Panc1 (cell line): ENCODE measurements around the gene NAPA. TPM values are rescaled to one million over a fixed set of nuclear protein-coding genes. Genes with fewer than 3 reads are reported as not detected.

Experiments
- ATAC-seq: fragments of 200-7000 bp; cut with Tn5 transposase; 2 replicates; pipeline ENCODE4 v1.9.1; 2020; ENCODE audit warnings: mild to moderate bottlenecking, moderate library complexity
- BruUV-seq: library from RNA; stranded (reverse); fragments of 400-500 nt; replicated peaks from 2 replicates; lab custom pipeline; 2021; lab: Mats Ljungman, UMichigan
- CTCF ChIA-PET: fragments of 300-600 bp; sonication (Branson Sonifier 250); formaldehyde crosslinking; loops from one replicate; lab custom pipeline; 2022; ENCODE audit warnings: antibody characterized with exemption; lab: Charles Lee
- POLR2A ChIA-PET: fragments of 300-600 bp; sonication (Branson Sonifier 250); formaldehyde crosslinking; loops from one replicate; lab custom pipeline; 2022; ENCODE audit warnings: antibody characterized with exemption; lab: Charles Lee
- DNase-seq: peaks from one replicate; pipeline ENCODE4 v3.0.0-alpha.2; 2010; ENCODE audit warnings: low read depth, low spot score
- H3K27ac ChIP-seq: 2 replicates; pipeline ENCODE4 v1.5.1; 2011; ENCODE audit warnings: mild to moderate bottlenecking, low read length, inconsistent platforms
- H3K27me3 ChIP-seq: fragments of 200-500 bp; sonication (Bioruptor generic); 2 replicates; pipeline ENCODE4 v1.6.0; 2014; ENCODE audit warnings: low read length, inconsistent platforms; ENCODE audit not compliant: control insufficient read depth, insufficient read depth
- H3K36me3 ChIP-seq: fragments of 200-500 bp; sonication (Bioruptor generic); 2 replicates; pipeline ENCODE4 v1.5.1; 2014; ENCODE audit warnings: inconsistent platforms, mild to moderate bottlenecking, low read length, moderate library complexity; ENCODE audit not compliant: control insufficient read depth, insufficient read depth
- H3K4me1 ChIP-seq: 2 replicates; pipeline ENCODE4 v1.5.1; 2011; ENCODE audit warnings: inconsistent platforms, mild to moderate bottlenecking, low read length, moderate library complexity; ENCODE audit not compliant: control insufficient read depth, insufficient read depth
- H3K4me3 ChIP-seq, 2 experiments: 2 replicates each; pipeline ENCODE4 v1.5.1; 2011 to 2012; ENCODE audit warnings: low read depth in 2 of 2, low read length in 2 of 2, mild to moderate bottlenecking in 2 of 2, inconsistent platforms in 1 of 2, moderate library complexity in 1 of 2
- H3K9me3 ChIP-seq: fragments of 200-500 bp; sonication (Bioruptor generic); 2 replicates; pipeline ENCODE4 v1.5.1; 2014; ENCODE audit warnings: low read depth, mild to moderate bottlenecking, inconsistent platforms, low read length, moderate library complexity; ENCODE audit not compliant: control insufficient read depth, insufficient read depth
- CTCF ChIP-seq: fragments of 450-650 bp; IDR thresholded peaks from 2 replicates; pipeline ENCODE4 v1.5.1; 2017; ENCODE audit warnings: mild to moderate bottlenecking
- POLR2AphosphoS5 ChIP-seq: IDR thresholded peaks from 2 replicates; pipeline ENCODE4 v1.6.1; 2012; ENCODE audit warnings: mild to moderate bottlenecking, low read depth, low read length, moderate library complexity
- REST ChIP-seq, 2 experiments: IDR thresholded peaks; 2 replicates each; pipeline ENCODE4 v1.6.1; 2011 to 2012; ENCODE audit warnings: low read depth in 2 of 2, control low read depth in 1 of 2, low read length in 1 of 2, mild to moderate bottlenecking in 1 of 2, moderate library complexity in 1 of 2; ENCODE audit not compliant: insufficient read depth in 1 of 2
- SIN3A ChIP-seq: IDR thresholded peaks from 2 replicates; pipeline ENCODE4 v1.6.1; 2012; ENCODE audit warnings: low read depth, mild to moderate bottlenecking, low read length, moderate library complexity, borderline replicate concordance; ENCODE audit not compliant: insufficient read depth
- TCF7L2 ChIP-seq: IDR thresholded peaks from 2 replicates; pipeline ENCODE4 v1.6.1; 2011; ENCODE audit warnings: mild to moderate bottlenecking, low read depth, low read length, inconsistent platforms
- in situ Hi-C: cut with HindIII; loops from 2 replicates; pipeline ENCODE4 v1.10.0; 2016; ENCODE audit warnings: low sequenced_read_pairs, low pct_unique_long_range_greater_than_20kb
- intact Hi-C: fragments of 100-400 bp; cut with micrococcal nuclease; formaldehyde crosslinking; loops from one replicate; pipeline ENCODE4 v1.10.0; 2022; ENCODE audit not compliant: unreplicated experiment
- total RNA-seq: library from RNA; stranded (reverse); gene quantifications from one replicate; pipeline ENCODE4 v1.2.1, GENCODE V29; 2021; ENCODE audit not compliant: unreplicated experiment

Gene NAPA
- total RNA-seq, 1 experiment from 2014 or later: 71.0 TPM

DNA sequence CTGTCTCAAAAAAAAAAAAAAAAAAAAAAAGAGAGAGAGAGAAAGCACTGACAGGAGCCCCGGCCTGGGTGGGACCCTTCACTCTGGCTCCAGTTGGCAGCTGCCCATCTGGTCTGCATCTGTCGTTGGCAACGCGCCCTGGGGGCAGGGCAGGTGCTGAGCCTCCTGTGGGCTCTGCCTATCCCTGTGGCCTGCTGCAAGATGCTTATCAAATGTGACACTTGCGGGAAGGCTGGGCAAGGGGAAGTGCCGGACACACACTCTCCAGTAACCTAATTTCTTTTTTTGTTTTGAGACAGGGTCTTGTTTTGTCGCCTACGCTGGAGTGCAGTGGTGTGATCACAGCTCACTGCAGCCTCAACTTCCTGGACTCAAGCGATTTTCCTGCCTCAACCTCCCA lies 20.1 kb downstream of the NAPA start:
- intact Hi-C loops: no loop called here
- Histone ChIP-seq H3K27ac (no peak overlapping the region), H3K4me1 (no peaks in the 10 kb centered on the region; the same call in 1 of the 2 replicates), H3K9me3 (no peaks in the 10 kb centered on the region), H3K4me3 (no peak overlapping the region), H3K36me3 (no peaks in the 10 kb centered on the region), H3K27me3 (no peaks in the 10 kb centered on the region)
- POLR2A ChIA-PET: no interaction called here
- CTCF ChIA-PET: interaction anchor here (0.6 kb wide), 1 partner anchor 792 kb away, joined by 4 read pairs; no protein-coding TSS in a partner anchor
- DNase-seq: no peak
- TF ChIP-seq SIN3A (no peak), TCF7L2 (no peak), CTCF (no peak), POLR2AphosphoS5 (no peak), REST (IDR thresholded peaks at IDR 0.05; ENCODE audit: insufficient read depth in 1 of 2, low read depth in 2 of 2, low read length in 1 of 2) (no peak)
- no TSS peak for BruUV-seq
- ATAC-seq: no peak
- in situ Hi-C loops: no loop called here

DNA sequence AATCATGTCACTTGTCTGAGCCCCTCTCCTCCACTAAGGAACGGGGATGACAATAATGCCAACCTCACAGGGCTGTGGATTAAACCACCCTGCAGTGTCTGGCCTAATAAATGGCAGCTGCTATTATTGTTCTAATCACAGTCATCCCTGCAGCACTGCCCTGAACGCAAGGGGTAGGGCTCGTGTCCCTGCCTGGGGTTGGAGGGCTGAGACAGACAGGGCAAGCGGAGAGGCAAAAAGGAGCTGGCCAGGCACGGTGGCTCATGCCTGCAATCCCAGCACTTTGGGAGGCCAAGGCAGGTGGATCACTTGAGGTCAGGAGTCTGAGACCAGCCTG lies 20.7 kb downstream of the NAPA start:
- no TSS peak for BruUV-seq
- in situ Hi-C loops: no loop called here
- Histone ChIP-seq H3K36me3 (no peaks in the 10 kb centered on the region), H3K9me3 (no peaks in the 10 kb centered on the region), H3K4me1 (no peaks in the 10 kb centered on the region; the same call in 1 of the 2 replicates), H3K4me3 (no peak overlapping the region), H3K27ac (no peak overlapping the region), H3K27me3 (no peaks in the 10 kb centered on the region)
- no peak for TF ChIP-seq REST (IDR thresholded peaks at IDR 0.05; ENCODE audit: insufficient read depth in 1 of 2, low read depth in 2 of 2, low read length in 1 of 2)
- TF ChIP-seq POLR2AphosphoS5: no peak
- ATAC-seq: no peak
- DNase-seq: no peak
- ChIA-PET POLR2A (no interaction called here), CTCF (no interaction called here)
- intact Hi-C loops: no loop called here
